DMS153 treated with DMSO at 0.1 percent for 48 hours (cell line): ENCODE results near the gene CCDC152.

ENCODE experiments used
- DNase-seq: peaks from one replicate; lab custom pipeline; 2025; ENCODE audit not compliant: unreplicated experiment; lab: John Stamatoyannopoulos, UW

CCDC152 gene

DNA sequence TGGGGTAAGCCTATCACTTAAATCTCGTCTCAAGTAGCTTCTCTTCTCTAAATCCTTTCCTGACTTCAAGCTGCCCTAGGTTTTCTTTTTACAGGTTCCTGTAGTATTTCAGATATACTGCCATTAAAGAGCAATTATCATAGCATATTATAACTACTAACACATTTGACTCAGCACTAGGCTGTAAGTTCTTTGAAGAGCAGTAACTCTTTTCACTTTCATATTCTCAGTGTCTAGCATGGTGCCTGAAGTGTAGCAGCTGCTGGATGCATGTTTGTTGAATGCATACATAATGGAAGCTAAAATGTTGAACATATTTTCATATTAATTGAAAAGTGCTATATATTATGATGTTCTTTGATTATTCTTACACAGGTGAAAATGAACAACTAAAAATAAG lies 22.5 kb downstream of the CCDC152 start:
- no peak for DNase-seq

DNA sequence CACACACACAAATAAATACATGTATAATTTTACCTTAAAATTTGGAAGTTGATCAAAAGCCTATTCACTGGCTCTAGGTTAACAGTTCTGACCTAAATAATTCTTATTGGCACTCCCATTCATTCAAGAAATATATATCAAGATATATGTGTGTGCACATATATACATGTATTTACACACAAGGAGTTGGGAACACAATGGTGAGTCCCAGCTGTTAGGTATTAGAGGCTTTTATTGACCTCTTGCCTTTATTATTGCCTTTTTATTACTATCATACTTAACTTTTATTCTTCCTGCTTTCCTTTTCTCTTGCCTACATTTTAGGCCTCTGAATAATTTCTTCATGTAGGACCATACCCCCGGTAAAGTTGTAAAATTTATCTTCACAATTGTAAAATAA lies 25.0 kb downstream of the CCDC152 start:
- DNase-seq = no peak

DNA sequence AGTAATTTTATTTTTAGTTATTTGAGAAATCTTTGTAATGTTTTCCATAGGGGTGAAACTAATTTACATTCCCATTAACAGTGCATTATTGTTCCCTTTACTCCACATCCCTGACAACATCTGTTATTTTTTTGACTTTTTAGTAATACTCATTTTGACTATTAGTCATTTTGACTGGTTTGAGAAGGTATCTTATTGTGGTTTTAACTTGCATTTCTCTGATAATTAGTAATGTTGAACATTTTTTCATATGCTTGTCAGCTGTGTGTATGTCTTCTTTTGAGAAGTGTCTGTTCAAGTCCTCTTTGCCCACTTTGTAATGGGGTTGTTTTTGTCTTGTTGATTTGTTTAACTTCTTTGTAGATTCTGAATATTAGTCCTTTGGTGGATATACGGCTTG lies 27.5 kb downstream of the CCDC152 start:
- DNase-seq = no peak

DNA sequence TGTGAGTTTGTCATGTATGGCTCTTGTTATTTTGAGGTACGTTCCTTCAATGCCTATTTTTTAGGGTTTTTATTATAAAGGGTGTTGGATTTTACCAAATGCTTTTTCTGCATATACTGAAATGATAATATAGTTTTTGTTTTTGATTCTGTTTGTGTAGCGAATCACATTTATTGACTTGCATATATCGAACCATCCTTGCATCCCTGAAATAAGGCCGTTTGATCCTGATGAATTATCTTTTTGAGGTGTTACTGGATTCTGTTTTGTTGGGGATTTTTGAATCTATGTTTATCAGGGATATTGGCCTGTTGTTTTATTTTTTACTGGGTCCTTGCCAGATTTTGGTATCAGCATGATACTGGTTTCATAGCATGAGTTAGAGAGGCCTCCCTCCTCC lies 29.1 kb downstream of the CCDC152 start:
- DNase-seq = no peak

DNA sequence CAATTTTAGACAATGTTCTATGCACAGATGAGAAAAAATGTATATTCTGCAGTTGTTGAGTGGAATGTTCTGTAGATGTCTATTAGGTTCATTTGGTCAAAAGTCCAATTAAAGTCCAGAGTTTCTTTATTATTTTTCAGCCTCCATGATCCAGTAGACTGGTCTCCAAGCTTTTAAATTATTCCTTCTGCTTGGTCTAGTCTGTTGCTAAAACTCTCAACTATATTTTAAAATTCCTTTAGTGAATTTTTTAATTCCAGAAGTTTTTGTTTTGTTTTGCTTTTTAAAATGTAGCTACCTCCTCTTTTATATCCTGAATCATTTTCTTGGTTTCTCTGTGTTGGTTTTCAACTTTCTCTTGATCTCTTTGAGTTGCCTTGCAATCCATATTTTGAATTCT lies 30.5 kb downstream of the CCDC152 start:
- no peak for DNase-seq

DNA sequence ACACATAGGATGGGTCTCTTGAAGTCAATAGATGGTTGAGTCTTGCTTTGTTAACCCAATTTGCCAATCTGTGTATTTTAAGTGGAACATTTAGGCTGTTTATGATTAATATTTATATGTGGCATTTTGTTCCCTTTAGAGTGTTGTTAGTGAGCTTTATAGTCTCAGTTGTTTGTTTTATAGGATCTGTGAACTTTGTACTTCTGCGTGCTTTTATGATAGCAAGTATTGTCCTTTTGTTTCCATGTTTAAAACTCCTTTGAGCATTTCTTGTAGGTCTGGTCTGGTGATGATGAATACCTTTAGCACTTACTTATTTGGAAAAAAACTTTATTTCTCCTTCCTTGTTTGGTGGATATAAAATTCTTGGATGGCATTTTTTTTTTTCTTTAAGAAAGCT lies 31.2 kb downstream of the CCDC152 start:
- DNase-seq = no peak

DNA sequence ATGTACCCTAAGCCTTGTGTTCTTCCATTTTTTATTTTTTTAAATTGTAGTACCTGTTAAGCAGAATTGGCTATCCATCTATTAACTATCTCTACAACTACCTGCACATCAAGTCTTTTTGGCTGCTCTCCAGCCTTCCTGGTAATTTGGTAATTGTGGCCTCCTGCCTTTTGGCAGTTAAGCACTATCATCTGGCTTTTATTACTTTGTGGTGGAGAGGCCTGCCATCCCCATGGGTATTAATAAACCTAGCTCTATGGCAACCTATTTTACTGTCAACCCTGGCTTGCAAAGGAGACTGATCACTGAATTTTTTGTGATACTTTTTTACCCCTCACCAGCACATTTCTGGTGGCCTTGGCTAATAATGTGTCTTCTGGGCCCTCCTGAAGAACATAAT lies 34.5 kb downstream of the CCDC152 start:
- DNase-seq = peak; percentile 87

DNA sequence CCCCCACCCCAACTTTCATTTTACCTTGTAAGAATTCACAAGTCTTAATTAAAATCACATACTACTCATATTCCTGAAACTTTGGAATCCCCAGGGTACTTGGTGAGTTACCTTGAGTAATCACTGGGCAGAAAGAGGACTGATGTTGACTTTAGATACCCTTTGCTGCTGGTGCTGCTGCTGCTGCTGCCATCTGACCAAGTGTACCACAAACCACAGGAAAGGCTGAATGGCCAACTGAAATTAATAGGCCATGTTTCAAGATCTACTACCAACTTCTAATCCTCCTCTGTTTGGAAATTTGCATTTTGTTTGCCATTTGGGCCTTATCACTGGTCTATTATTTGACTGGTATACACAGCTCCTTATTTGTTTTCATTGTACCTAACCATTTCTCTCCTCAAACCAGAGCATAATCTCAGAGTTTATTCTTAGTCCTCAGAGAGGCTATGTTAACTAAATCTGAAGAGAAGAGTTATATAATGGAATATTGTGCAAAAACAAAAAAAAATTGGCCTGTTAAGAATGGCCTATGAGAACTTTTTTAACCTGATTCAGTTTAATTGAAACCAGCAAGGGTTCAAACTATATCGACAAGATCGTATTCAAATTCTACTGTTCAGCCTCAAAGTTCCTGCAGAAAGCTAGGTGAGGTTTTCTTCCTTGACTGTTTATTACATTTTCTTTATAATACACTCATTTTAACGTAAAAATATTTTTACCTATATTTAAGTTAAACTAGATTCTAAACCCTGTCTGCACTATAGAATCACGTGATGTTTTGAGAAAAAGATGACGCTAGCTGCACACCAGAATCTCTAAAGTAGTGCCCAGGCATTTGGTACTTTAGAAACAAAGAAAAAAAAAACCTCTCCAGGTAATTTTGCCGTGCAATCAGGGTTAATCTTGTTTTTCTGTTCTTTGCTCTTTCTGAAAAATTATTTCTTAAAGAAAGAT lies 41.9 kb downstream of the CCDC152 start:
- DNase-seq = no peak

DNA sequence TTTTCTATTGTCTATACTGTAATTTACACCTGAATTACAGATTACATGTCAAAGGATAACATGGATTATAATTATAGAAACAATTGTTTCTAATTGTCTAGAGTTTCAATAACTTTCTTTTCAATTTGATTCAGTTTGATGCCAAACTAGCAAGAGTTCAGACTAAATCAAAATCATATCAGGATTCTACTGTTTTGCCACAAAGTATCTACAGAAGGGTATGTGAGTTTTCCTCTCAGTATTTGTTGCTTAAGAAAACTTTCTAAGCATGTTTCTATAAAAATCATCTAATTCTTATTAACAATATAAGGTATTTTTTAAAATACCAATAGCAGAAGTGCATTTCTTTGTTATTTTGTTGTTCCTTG lies 42.6 kb downstream of the CCDC152 start:
- DNase-seq = no peak

DNA sequence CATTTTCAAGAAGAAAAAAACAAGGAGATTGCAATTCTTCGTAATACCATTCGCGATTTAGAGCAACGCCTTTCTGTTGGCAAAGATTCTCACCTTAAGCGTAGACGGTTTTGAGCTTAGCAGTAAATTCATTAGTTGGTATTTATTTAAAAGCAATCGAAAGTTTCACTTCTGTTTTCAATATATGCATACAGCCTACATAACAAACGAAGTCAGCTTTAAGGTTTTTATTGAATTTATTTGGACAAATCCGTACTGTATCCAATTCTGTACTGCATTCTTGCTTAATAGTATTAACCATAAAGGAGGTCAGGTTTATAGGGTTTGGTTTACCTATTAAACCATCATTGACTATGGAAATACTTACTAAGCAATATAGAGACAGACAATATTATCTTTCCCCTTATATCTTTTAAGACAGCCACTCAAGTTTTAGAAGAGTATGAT lies 43.1 kb downstream of the CCDC152 start:
- no peak for DNase-seq

DNA sequence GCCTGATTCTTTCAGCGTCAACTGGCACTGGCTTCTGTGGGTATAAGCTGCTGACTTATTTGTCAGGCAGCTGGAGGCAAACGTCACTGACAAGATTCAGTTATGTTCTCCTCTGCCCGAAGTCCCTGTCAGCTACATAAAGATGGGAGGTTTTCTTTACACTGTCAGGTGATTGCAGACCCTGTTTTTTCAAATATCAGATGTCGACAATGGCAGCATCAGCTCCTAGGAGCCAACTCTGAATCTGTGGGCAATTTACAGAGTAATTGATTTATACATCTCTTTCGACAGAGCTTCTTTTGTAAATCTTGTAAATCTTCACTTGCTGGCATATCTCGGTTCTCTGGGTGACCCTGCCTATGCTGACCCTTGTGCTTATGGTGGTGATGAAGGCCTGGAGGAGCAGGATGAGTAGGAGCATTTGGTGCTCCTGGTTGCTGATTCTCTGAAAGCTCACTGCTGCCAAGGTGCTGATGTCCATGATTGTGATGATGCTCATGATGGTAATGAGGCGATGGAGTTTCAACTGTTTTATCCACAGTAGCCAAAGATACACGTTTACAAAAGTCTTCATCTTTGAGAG lies 44.2 kb downstream of the CCDC152 start:
- DNase-seq = no peak

DNA sequence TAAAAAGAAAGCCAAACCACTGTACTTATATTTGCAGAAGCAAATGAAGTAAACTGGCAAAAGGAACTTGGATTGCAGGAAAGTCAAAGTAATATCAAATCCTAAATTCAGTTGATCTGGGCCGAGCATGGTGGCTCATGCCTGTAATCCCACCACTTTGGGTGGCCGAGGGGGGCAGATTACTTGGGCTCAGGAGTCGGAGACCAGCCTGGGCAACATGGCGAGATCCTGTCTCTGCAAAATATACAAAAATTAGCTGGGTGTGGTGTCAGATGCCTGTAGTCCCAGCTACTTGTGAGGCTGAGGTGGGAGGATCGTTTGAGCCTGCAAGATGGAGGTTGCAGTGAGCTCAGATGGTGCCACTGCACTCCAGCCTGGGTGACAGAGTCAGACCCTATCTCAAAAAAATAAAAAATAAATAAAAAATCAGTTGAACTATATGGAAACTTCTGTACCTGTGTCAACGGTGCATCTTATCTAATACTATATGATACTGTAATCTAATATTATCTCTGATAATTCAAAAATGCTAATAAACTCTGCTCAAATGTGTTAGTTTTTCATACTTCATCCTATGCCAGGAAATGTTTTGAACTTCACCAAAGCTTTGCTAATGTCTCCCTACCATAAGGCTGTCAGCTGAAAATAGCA lies 45.0 kb downstream of the CCDC152 start:
- no peak for DNase-seq

DNA sequence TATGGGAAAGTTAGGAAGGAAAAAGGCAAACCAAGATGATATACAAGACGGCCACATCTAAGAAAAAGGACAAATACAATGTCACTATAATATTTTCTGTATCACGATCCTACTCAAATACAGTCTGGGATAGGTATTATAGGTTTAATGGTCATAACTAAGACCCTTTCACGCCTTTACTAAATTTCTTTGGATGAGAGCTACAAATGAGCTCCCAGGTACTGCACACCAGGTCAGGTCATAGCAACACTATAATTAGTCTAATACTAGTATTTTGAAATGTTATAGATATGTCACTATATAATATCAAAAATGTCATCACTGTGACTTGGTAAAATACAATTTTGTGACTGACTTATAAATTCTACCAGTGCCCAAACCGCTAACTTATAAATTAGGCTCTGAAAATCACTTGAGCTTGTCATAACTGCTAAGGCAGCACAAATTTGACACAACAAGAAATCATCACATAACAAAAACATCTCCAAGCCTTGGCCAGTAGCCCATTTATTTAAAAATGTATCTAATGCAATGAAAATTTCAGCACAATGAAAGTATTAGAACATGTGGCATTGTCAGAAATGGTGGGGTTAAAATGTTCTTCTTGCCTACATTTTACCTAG lies 48.2 kb downstream of the CCDC152 start:
- no peak for DNase-seq

DNA sequence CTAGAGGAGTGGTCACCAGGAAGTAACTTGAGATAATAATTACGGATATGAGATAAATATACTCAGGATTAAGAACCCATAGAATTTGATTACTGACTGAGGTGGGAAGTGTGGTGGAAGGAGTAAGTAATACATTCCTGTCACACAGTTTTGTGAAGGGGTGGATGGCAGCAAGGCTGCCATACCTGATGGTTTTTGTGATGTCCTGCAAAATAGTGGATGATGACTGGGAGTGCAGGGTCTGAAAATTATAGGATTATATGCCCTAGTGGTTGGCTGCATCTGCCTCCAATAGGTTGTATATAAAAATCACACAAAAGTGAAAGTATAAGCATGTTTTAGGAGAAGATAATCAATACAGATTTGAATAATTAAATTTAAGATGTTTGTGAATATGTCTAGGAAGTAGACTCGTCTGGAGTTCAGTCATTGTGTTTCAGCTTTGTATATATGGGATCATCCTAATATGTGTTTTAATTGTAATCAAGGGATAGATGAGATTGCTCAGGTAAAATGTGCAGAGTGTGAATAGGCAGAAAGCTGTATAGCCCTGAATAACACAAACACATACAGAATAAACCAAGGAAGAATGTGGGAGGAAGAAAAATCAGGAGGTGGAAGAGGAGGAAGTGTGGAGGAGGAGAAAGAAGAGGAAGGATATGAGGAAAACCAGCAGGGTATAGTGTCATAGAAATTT lies 49.5 kb downstream of the CCDC152 start:
- no peak for DNase-seq

DNA sequence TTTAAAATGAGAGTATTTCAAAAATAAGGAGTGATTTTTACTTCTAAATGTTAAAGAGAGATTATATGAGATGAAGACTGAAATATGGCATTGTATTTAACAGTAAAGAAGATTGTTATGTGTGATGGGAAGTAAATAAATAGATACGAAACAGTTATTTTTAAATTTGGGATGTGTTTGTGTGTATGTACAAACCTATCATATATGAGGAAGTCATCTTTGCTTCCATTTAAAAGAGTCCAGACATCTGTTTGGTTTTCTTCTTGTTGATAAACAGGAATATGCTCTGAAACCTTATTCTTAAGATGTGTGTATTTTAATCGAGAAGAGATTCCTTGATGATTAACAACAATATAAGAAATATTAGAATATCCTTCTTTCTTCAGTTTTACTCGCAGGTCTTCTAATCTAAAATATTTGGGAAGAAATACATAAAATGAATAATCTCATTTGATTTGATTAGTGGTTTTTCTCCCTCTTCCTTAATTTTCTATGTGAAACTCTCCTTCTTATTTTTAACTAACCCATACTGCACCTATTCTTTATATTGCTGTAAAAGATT lies 50.2 kb downstream of the CCDC152 start:
- no peak for DNase-seq

DNA sequence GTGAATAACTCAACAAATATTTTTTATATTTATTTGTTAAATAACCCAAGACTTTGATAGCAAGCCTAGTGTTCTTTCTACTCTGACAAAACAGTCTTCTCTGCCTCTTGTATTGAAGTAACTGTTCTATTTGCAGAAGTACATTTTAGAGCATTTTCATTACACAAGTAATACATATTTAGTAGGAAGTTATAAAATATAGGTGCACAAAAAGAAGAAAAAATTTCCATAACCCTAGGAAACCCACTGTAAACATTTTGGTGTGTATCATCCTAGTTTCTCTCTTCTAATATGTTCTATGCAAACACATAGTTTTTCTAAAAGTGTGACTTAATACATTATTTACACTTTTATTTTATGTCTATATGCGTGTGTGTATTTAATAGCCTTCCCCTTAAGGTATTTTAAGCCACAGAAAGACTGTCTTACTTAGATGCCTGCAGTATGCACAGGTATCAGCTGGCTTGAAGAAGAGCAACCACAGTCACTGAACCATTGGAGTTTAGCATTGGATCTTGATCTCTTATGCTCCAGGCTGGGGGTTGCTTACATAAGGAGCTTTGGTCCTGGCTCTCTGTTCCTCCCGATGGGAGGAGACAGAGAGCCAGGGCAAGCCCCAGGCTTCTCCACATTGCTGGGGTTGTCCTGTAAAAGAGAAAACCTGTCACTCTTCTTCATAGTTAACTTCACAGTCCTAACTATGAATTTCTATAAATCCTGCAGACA lies 51.3 kb downstream of the CCDC152 start:
- DNase-seq = no peak

DNA sequence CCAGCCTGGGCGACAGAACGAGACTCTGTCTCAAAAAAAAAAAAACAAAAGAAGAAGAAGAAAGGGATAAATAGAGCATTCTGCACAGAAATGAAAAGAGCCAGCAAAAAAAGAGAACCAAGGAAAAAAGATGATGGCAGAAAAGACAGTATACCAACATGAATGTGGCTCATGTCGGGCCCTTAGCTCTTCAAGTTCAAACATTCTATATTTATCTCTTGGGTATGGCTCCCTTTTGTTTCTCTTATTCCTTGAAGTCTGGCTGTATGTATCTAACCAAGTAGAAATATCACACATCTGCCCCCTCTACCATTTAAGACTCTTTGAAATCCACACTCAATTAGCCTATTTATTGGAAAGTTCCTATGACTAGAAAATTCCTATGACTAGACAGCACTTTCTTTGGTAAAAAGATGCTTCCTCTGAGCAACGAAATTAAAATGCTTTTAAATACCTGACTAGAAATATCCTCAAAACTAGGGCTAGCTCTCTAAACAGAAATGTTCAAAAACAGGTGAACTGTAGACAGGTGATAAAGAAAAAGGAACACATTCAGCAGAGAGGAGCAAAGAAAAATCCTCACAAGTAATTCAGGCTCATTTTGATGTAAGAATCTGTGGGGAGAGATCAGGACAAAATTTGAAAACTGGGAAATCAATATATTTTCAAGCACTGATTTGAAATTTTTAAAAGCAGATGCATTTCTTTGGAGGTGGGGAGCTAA lies 52.4 kb downstream of the CCDC152 start:
- DNase-seq = no peak

DNA sequence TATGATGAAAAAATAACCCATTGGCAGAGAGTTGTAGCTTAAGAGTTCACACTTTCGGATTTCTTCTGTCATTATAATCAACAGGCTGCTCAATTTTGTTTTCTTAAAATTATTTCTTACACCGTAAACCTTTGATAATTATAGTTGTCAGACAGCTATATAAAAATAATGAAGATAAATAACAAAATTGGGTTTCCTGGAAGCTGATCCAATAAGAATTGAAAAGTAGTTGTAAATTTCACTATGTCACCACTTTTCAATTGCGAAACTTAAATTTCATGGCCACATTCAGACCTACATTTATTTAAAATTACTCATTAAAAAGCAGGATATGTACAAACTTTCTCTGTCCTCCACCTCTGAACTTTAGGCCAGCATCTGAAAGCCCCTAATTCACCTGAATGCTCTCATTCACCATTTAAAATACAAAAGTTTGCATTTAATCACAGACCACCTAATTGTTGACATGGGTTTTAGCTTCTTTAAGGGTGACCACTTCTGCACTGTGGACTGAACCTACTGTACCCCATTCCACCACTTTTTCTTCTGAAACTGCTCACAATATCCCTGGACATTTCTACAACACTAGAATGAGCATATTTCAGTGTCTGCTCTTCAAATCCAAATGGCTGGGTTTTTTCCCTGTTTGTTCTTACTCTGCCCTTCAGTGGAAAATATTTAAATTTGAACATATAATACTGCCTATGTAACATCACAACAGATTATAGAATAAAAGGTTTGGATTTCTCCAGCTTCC lies 54.4 kb downstream of the CCDC152 start:
- no peak for DNase-seq
